Stomach smooth muscle (tissue), 2 donors: ENCODE data around the gene MCL1.
"Not testable (repeated sequence)": the region's sequence is repeated elsewhere in the genome, so short reads cannot be mapped to it uniquely, and the experiment has no call there.

Experiments
- H3K27ac ChIP-seq: one replicate; pipeline ENCODE4 v1.7.0; 2013; ENCODE audit warnings: mild to moderate bottlenecking, low read length, inconsistent platforms
- H3K27me3 ChIP-seq, 2 donors: one replicate each; pipeline ENCODE4 v1.7.0; 2013; ENCODE audit warnings: low read length in 2 of 2; ENCODE audit not compliant: insufficient read depth in 2 of 2, control insufficient read depth in 1 of 2
- H3K36me3 ChIP-seq, 2 donors: one replicate each; pipeline ENCODE4 v1.7.0; 2013; ENCODE audit warnings: low read length in 2 of 2; ENCODE audit not compliant: control insufficient read depth in 2 of 2, insufficient read depth in 2 of 2
- H3K4me1 ChIP-seq: one replicate; pipeline ENCODE4 v1.7.0; 2013; ENCODE audit warnings: low read length; ENCODE audit not compliant: control insufficient read depth, insufficient read depth
- H3K4me3 ChIP-seq, 2 donors: one replicate each; pipeline ENCODE4 v1.7.0; 2013; ENCODE audit warnings: low read length in 2 of 2
- H3K9ac ChIP-seq, 2 donors: one replicate each; pipeline ENCODE4 v1.7.0; 2013; ENCODE audit warnings: low read length in 2 of 2, mild to moderate bottlenecking in 1 of 2
- H3K9me3 ChIP-seq, 2 donors: one replicate each; pipeline ENCODE4 v1.7.0; 2013; ENCODE audit warnings: low read length in 2 of 2; ENCODE audit not compliant: control insufficient read depth in 2 of 2
- donor health status: healthy.
- donor health status: Pancreatic carcinoma.

The MCL1 gene

DNA sequence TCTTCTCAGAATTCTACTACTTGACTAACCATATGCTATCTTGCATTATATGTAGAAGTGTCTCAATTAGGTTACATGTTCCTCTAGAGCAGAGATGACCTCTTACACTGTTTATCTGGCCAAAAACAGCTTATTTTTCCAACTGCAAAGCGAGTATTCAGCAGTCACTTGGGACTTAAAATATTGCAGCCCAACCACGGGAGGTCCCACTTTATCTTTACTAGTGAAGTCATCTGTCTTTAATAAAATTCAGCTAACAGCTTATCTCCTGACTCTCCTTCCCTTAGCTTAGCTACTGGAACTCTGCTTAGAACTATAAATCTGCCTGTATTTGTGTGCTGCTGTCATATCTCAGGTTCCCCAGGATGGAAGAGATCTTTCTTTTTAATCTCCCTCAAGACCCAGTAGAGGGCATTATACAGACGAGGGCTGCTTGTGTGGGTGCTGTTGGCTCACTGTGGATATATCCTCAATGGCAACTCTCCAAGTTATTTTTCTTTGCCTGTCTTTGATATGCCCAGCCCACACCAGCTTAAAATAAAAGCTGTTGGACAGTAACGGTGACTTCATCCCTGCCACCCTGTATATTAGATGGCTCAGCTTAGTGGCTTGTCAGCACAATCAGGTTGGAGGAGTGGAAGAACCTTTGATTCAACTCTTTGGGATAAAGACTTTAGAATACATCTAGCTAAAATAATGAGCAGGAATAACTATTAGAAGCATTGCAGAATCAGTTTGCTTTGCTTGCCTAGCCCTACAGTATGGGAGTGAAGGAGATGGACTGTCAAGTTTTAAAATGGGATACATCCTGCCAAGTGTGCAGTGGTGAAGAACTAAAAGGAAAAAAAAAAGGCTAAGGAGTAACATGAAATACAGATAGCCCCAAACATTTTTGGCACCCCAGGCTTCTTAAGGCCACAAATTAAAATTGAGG lies 40.4 kb upstream of the MCL1 start:
- Histone ChIP-seq H3K9me3 (no peaks in the 10 kb centered on the region), H3K9ac (peak overlapping the region in 1 of 2 donors; percentile 40), H3K4me1 (peaks cover 17% of the 10 kb centered on the region), H3K27me3 (no peaks in the 10 kb centered on the region), H3K36me3 (peaks cover 29 to 30% of the 10 kb centered on the region in 2 donors), H3K4me3 (peak overlapping the region; percentile 9 to 36), H3K27ac (peak overlapping the region; percentile 61)

DNA sequence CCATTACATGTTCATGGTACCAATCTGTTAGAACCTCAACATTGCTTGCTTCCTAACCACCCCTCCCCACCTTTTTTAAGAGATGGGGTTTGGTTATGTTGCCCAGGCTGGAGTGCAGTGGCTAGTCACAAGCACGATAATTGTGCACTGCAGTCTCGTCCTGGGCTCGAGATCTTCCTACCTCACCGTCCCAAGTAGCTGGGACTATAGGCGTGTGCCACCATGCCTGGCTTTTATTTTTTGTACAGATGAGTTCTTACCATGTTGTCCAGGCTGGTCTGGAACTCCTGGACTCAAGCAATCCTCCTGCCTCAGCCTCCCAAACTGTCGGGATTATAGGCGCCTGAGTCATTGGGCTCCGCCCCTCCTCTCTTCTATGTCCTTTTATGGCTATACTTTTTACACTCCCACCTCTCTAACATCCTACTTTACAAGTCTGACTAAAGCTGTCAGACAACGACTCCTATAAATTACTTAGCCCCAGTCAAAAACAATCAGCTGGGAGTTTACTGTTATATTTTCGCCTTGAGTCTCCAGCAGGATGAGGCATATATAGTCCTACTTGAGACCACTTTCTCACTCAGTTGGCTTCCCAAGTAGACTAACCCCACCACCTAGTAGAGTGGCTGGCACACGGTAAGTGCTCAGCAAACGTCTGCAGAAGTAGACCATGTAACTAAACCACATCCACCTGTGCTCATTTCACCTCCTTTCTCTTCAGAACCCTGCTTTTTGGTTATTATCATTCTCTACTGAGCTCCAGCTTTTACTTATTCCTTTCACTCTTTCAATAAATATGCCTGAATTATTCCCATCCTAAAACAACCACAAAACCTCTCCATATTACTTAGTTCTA lies 36.2 kb upstream of the MCL1 start:
- H3K9me3 ChIP-seq, result no peaks in the 10 kb centered on the region
- peaks cover 7 to 8% of the 10 kb centered on the region in 2 donors for H3K36me3 ChIP-seq
- no peak overlapping the region for H3K4me3 ChIP-seq
- no peak overlapping the region for H3K9ac ChIP-seq
- no peaks in the 10 kb centered on the region for H3K27me3 ChIP-seq
- peaks cover 21% of the 10 kb centered on the region for H3K4me1 ChIP-seq
- H3K27ac ChIP-seq, result no peak overlapping the region

DNA sequence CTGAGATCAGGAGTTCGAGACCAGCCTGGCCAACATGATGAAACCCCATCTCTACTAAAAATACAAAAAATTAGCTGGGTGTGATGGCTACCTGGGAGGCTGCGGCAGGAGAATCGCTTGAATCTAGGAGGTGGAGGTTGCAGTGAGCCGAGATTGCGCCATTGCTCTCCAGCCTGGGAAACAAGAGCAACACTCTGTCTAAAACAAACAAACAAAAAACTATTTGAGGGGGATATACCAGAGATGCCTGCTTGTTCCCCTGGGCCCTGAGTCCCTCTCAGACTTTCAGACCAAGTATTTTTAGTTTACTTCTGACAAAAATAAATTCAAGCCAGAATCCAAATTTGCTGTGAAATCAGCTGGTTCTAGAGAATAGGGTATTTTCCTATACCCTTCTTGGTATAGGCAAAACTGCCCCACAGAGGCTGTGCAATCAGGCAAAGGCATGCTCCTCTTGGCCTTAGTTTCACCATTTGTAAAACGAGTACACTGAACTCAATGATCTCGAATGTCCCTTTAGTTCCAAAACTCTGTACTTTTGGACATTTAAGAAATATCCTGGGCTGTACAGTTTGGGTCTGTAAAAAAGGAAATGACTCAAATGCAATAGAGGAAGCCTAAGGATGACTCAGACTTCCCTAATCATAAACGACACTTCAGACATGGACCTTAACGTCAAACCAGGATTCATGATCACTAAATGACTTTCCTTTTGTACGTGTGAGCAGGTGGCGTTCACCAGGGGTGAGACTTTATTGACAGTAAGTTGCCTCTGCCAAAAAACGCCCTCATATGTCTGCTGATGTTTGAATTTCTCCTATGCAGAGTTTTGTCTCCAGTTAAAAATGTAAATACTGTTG lies 33.9 kb upstream of the MCL1 start:
- H3K27ac ChIP-seq, result peak overlapping the region; percentile 32
- peaks cover 14% of the 10 kb centered on the region for H3K4me1 ChIP-seq
- H3K36me3 ChIP-seq, result peaks cover 2% of the 10 kb centered on the region in 2 donors
- no peak overlapping the region for H3K4me3 ChIP-seq
- H3K9ac ChIP-seq, result peak overlapping the region in 1 of 2 donors; percentile 23
- H3K27me3 ChIP-seq, result no peaks in the 10 kb centered on the region
- H3K9me3 ChIP-seq, result no peaks in the 10 kb centered on the region

- Histone ChIP-seq H3K4me1 (peaks cover 14% of the 10 kb centered on the region), H3K36me3 (peaks cover 2% of the 10 kb centered on the region in 2 donors), H3K27ac (peak overlapping the region; percentile 84), H3K9ac (peak overlapping the region in 1 of 2 donors; percentile 44), H3K27me3 (no peaks in the 10 kb centered on the region), H3K9me3 (no peaks in the 10 kb centered on the region), H3K4me3 (no peak overlapping the region)
These were observed 32.6 kb upstream of the MCL1 start for GRCh38 chr1:150612014-150612345.

GRCh38 chr1:150610576-150610975 lies 31.2 kb upstream of the MCL1 start:
- H3K9me3 ChIP-seq, result no peaks in the 10 kb centered on the region
- no peaks in the 10 kb centered on the region for H3K27me3 ChIP-seq
- peaks cover 14% of the 10 kb centered on the region for H3K4me1 ChIP-seq
- H3K36me3 ChIP-seq, result peaks cover 2% of the 10 kb centered on the region in 2 donors
- no peak overlapping the region for H3K9ac ChIP-seq
- H3K27ac ChIP-seq, result peak overlapping the region; percentile 84
- H3K4me3 ChIP-seq, result no peak overlapping the region

- Histone ChIP-seq H3K36me3 (peaks cover 0 to 2% of the 10 kb centered on the region in 2 donors), H3K9ac (peak overlapping the region; percentile 45 to 55), H3K9me3 (no peaks in the 10 kb centered on the region), H3K4me3 (peak overlapping the region in 1 of 2 donors; percentile 40), H3K27me3 (no peaks in the 10 kb centered on the region), H3K27ac (peak overlapping the region; percentile 84), H3K4me1 (peaks cover 14% of the 10 kb centered on the region)
These were observed 30.3 kb upstream of the MCL1 start for GRCh38 chr1:150609732-150610131.

DNA sequence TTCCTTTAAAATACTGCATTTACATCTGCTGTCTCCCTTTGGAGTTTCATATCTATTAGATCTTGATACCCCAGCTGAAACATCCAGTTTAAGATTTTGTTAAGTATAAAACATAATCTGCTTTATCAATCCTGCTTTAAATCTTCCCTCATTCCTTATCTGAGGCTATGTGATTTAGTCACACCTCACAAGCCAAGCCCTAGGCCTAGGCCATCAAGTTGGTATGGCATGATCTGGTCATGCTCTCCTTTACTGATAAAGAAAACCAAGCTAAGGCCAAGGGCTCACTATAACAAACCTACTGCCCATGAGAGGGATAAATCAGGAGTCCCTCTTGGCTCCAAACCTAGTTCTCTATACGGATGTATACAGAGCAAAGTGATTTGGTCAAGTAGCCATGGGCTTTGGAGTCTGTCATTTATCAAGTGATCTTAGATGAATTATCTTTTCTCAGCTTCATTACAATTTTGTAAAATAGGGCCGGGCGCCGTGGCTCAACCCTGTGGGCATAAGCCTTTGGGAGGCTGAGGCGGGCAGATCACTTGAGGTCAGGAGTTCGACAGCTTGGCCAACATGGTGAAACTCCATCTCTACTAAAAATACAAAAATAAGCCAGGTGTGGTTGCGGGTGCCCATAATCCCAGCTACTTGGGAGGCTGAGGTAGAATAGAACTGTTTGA lies 27.2 kb upstream of the MCL1 start:
- H3K27me3 ChIP-seq, result no peaks in the 10 kb centered on the region
- no peak overlapping the region for H3K9ac ChIP-seq
- no peak overlapping the region for H3K27ac ChIP-seq
- no peak overlapping the region for H3K4me3 ChIP-seq
- no peaks in the 10 kb centered on the region for H3K36me3 ChIP-seq
- H3K9me3 ChIP-seq, result no peaks in the 10 kb centered on the region
- H3K4me1 ChIP-seq, result peaks cover 16% of the 10 kb centered on the region

DNA sequence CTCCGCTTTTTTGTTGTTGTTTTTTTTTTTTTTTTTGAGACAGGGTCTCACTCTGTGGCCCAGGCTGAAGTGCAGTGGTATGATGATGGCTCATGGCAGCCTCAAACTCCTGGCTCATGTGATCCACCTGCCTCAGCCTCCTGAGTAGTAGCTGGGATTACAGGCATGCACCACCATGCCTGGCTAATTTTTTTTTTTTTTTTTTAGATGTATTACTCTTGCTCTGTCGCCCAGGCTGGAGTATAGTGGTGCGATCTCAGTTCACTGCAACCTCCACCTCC lies 26.0 kb upstream of the MCL1 start:
- not testable (repeated sequence) for H3K36me3 ChIP-seq, H3K9me3 ChIP-seq, H3K27me3 ChIP-seq, H3K9ac ChIP-seq, H3K4me3 ChIP-seq, H3K4me1 ChIP-seq
- H3K27ac ChIP-seq, result peak overlapping the region; percentile 50

DNA sequence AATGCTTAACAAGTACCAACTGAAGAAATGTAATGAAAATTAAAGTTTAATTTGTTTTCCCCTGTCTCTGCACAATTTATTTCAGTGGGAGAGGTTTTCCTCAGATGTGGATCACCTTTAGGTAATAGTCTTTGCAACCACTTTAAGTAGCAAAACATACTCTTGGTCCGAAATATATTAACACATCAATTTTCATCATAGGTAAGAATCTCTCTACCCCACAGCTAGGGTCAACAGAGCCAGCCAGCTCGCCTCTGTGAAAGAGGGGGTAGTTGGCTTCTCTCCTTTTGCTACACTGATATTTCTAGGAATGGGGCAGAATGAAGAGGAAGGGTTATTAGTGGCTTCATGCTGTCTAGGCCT lies 24.8 kb upstream of the MCL1 start:
- H3K27ac ChIP-seq, result peak overlapping the region; percentile 50
- H3K4me1 ChIP-seq, result peaks cover 5% of the 10 kb centered on the region
- peaks cover 0 to 2% of the 10 kb centered on the region in 2 donors for H3K36me3 ChIP-seq
- no peak overlapping the region for H3K4me3 ChIP-seq
- H3K27me3 ChIP-seq, result no peaks in the 10 kb centered on the region
- peak overlapping the region in 1 of 2 donors; percentile 23 for H3K9ac ChIP-seq
- no peaks in the 10 kb centered on the region for H3K9me3 ChIP-seq

- Histone ChIP-seq H3K9me3 (no peaks in the 10 kb centered on the region), H3K27me3 (no peaks in the 10 kb centered on the region), H3K4me3 (no peak overlapping the region), H3K27ac (no peak overlapping the region), H3K4me1 (peaks cover 4% of the 10 kb centered on the region), H3K36me3 (peaks cover 0 to 2% of the 10 kb centered on the region in 2 donors), H3K9ac (no peak overlapping the region)
These were observed 24.3 kb upstream of the MCL1 start for GRCh38 chr1:150603711-150604110.
